Caco-2 (cell line): Measurements from ENCODE around the gene NBEAL1. TPM values are rescaled to one million over a fixed set of nuclear protein-coding genes. Genes with fewer than 3 reads are reported as not detected.
"Not testable (repeated sequence)": the region's sequence is repeated elsewhere in the genome, so short reads cannot be mapped to it uniquely, and the experiment has no call there.

Experiments
- BruUV-seq: library from RNA; stranded (reverse); fragments of 400-500 nt; replicated peaks from 2 replicates; lab custom pipeline; 2021; lab: Mats Ljungman, UMichigan
- CTCF ChIA-PET: fragments of 300-600 bp; sonication (Branson Sonifier 250); formaldehyde crosslinking; loops from one replicate; lab custom pipeline; 2022; ENCODE audit warnings: antibody characterized with exemption; lab: Charles Lee
- POLR2A ChIA-PET: fragments of 300-600 bp; sonication (Branson Sonifier 250); formaldehyde crosslinking; loops from one replicate; lab custom pipeline; 2022; ENCODE audit warnings: antibody characterized with exemption; lab: Charles Lee
- DNase-seq, 2 experiments: peaks; one replicate each; pipeline versions ENCODE4 v3.0.0 to v3.0.0-alpha.2; 2020 to 2022
- H3K27me3 ChIP-seq: replicated peaks from 2 replicates; pipeline ENCODE4 v1.6.0; 2011; ENCODE audit warnings: low read length; ENCODE audit not compliant: control insufficient read depth, insufficient read depth
- H3K36me3 ChIP-seq: 2 replicates; pipeline ENCODE4 v1.5.1; 2011; ENCODE audit warnings: low read length; ENCODE audit not compliant: control insufficient read depth, insufficient read depth
- H3K4me1 ChIP-seq: fragments of 250-450 bp; sonication (Bioruptor Pico); 2 replicates; pipeline ENCODE4 v1.5.1; 2020; ENCODE audit warnings: mild to moderate bottlenecking
- H3K4me3 ChIP-seq: 2 replicates; pipeline ENCODE4 v1.5.1; 2011; ENCODE audit warnings: low read depth, mild to moderate bottlenecking, control low read depth, low read length
- H3K9me3 ChIP-seq: fragments of 250-450 bp; sonication (Bioruptor Pico); 2 replicates; pipeline ENCODE4 v1.5.1; 2020; ENCODE audit warnings: mild to moderate bottlenecking, moderate library complexity
- H3K27ac Mint-ChIP-seq: one replicate; pipeline ENCODE4 v1.8.0; 2022; ENCODE audit warnings: mixed read lengths; ENCODE audit not compliant: unreplicated experiment
- H3K27me3 Mint-ChIP-seq: one replicate; pipeline ENCODE4 v1.8.0; 2022; ENCODE audit warnings: mixed read lengths; ENCODE audit not compliant: insufficient read depth, unreplicated experiment
- H3K36me3 Mint-ChIP-seq: one replicate; pipeline ENCODE4 v1.8.0; 2022; ENCODE audit warnings: mild to moderate bottlenecking, mixed read lengths; ENCODE audit not compliant: insufficient read depth, unreplicated experiment
- H3K4me1 Mint-ChIP-seq: one replicate; pipeline ENCODE4 v1.8.0; 2022; ENCODE audit warnings: low read depth, mixed read lengths; ENCODE audit not compliant: unreplicated experiment
- H3K4me3 Mint-ChIP-seq: one replicate; pipeline ENCODE4 v1.8.0; 2022; ENCODE audit warnings: mild to moderate bottlenecking, moderate library complexity, mixed read lengths; ENCODE audit not compliant: unreplicated experiment
- H3K9me3 Mint-ChIP-seq: one replicate; pipeline ENCODE4 v1.8.0; 2022; ENCODE audit warnings: mixed read lengths; ENCODE audit not compliant: unreplicated experiment
- CTCF ChIP-seq, 2 experiments: fragments of 200-600 bp in 1 of 2; IDR thresholded peaks; 1 replicate in 1 of 2; 2 replicates in 1 of 2; pipeline versions ENCODE4 v1.5.1 to v1.8.0; 2011 to 2022; ENCODE audit warnings: antibody characterized with exemption in 1 of 2, control low read depth in 1 of 2, inconsistent platforms in 1 of 2, low read depth in 1 of 2, low read length in 1 of 2, mild to moderate bottlenecking in 1 of 2, moderate library complexity in 1 of 2; ENCODE audit not compliant: insufficient read depth in 1 of 2, severe bottlenecking in 1 of 2, unreplicated experiment in 1 of 2
- intact Hi-C: fragments of 100-400 bp; cut with micrococcal nuclease; formaldehyde crosslinking; loops from one replicate; pipeline ENCODE4 v1.10.0; 2022; ENCODE audit not compliant: unreplicated experiment
- total RNA-seq: library from RNA; stranded (reverse); gene quantifications from 2 replicates; pipeline ENCODE4 v1.2.3, GENCODE V29; 2022

Gene NBEAL1
- total RNA-seq, 1 experiment from 2014 or later: 44.1 TPM

GRCh38 chr2:203246646-203247045 lies 232.0 kb downstream of the NBEAL1 start:
- Mint-ChIP-seq H3K9me3 (no peaks in the 10 kb centered on the region), H3K4me3 (no peak overlapping the region), H3K4me1 (no peaks in the 10 kb centered on the region), H3K27ac (no peak overlapping the region), H3K27me3 (no peaks in the 10 kb centered on the region), H3K36me3 (peaks cover 44% of the 10 kb centered on the region)
- no peaks in the 10 kb centered on the region for H3K9me3 ChIP-seq
- CTCF ChIA-PET: no interaction called here
- BruUV-seq: no TSS peak
- H3K4me3 ChIP-seq: no peak overlapping the region
- H3K27me3 ChIP-seq: no peaks in the 10 kb centered on the region
- intact Hi-C loops: no loop called here
- POLR2A ChIA-PET: no interaction called here
- no peaks in the 10 kb centered on the region for H3K36me3 ChIP-seq
- no peak for TF ChIP-seq CTCF (IDR thresholded peaks at IDR 0.05; ENCODE audit: insufficient read depth in 1 of 2, low read depth in 1 of 2, low read length in 1 of 2, severe bottlenecking in 1 of 2, unreplicated experiment in 1 of 2)
- no peak for DNase-seq
- H3K4me1 ChIP-seq: no peaks in the 10 kb centered on the region

GRCh38 chr2:203252818-203253217 lies 238.1 kb downstream of the NBEAL1 start:
- no peaks in the 10 kb centered on the region for H3K4me1 ChIP-seq
- no peaks in the 10 kb centered on the region for H3K9me3 ChIP-seq
- intact Hi-C loops: no loop called here
- BruUV-seq: no TSS peak
- no peak overlapping the region for H3K27ac Mint-ChIP-seq
- H3K4me3 ChIP-seq: no peak overlapping the region
- peaks cover 55% of the 10 kb centered on the region for H3K36me3 Mint-ChIP-seq
- H3K9me3 Mint-ChIP-seq: no peaks in the 10 kb centered on the region
- no peak overlapping the region for H3K4me3 Mint-ChIP-seq
- H3K27me3 Mint-ChIP-seq: no peaks in the 10 kb centered on the region
- no peaks in the 10 kb centered on the region for H3K27me3 ChIP-seq
- TF ChIP-seq CTCF (IDR thresholded peaks at IDR 0.05; ENCODE audit: insufficient read depth in 1 of 2, low read depth in 1 of 2, low read length in 1 of 2, severe bottlenecking in 1 of 2, unreplicated experiment in 1 of 2): no peak
- ChIA-PET POLR2A (no interaction called here), CTCF (no interaction called here)
- no peaks in the 10 kb centered on the region for H3K4me1 Mint-ChIP-seq
- H3K36me3 ChIP-seq: peaks cover 5% of the 10 kb centered on the region
- no peak for DNase-seq

- H3K9me3 ChIP-seq, H3K27me3 Mint-ChIP-seq, H3K9me3 Mint-ChIP-seq, H3K36me3 ChIP-seq, H3K4me1 ChIP-seq, H3K4me1 Mint-ChIP-seq, H3K4me3 Mint-ChIP-seq, BruUV-seq, H3K27ac Mint-ChIP-seq, DNase-seq, CTCF ChIA-PET, H3K27me3 ChIP-seq, H3K4me3 ChIP-seq, intact Hi-C loops: not testable (repeated sequence)
- H3K36me3 Mint-ChIP-seq: peaks cover 55% of the 10 kb centered on the region
- POLR2A ChIA-PET: interaction anchor here (0.8 kb wide), 1 partner anchor 14 kb away, joined by 3 read pairs; no protein-coding TSS in a partner anchor
Measured at GRCh38 chr2:203253422-203254095, 238.9 kb downstream of the NBEAL1 start.
